NCI-H524 (cell line): ENCODE data around the gene TMC8.
"Not testable (repeated sequence)": the region's sequence is repeated elsewhere in the genome, so short reads cannot be mapped to it uniquely, and the experiment has no call there.

ENCODE experiments used
- DNase-seq, 2 experiments: peaks; one replicate each; lab custom pipeline; 2025; lab: John Stamatoyannopoulos, UW

TMC8 gene

GRCh38 chr17:78110363-78111015 lies 20.1 kb upstream of the TMC8 start:
- DNase-seq = no peak

GRCh38 chr17:78111016-78111726 lies 19.4 kb upstream of the TMC8 start:
- no peak for DNase-seq

- DNase-seq = no peak
Measured at GRCh38 chr17:78111727-78112517, 18.6 kb upstream of the TMC8 start.

GRCh38 chr17:78112518-78113471 lies 17.8 kb upstream of the TMC8 start:
- peak; percentile 52 to 75 for DNase-seq

GRCh38 chr17:78113804-78114785 lies 16.5 kb upstream of the TMC8 start:
- DNase-seq = no peak

- no peak for DNase-seq
Measured at GRCh38 chr17:78114831-78115723, 15.5 kb upstream of the TMC8 start.

- not testable (repeated sequence) for DNase-seq
Measured at GRCh38 chr17:78115803-78116202, 14.8 kb upstream of the TMC8 start.

GRCh38 chr17:78116411-78116810 lies 14.2 kb upstream of the TMC8 start:
- no peak for DNase-seq

- DNase-seq = peak; percentile 87 to 92
Measured at GRCh38 chr17:78117027-78117981, 13.3 kb upstream of the TMC8 start.

GRCh38 chr17:78118801-78119241 lies 11.8 kb upstream of the TMC8 start:
- no peak for DNase-seq

GRCh38 chr17:78120537-78120936 lies 10.0 kb upstream of the TMC8 start:
- no peak for DNase-seq

- no peak for DNase-seq
Measured at GRCh38 chr17:78120971-78121800, 9.4 kb upstream of the TMC8 start.

- no peak for DNase-seq
Measured at GRCh38 chr17:78121801-78122215, 8.8 kb upstream of the TMC8 start.

- no peak for DNase-seq
Measured at GRCh38 chr17:78122216-78122930, 8.2 kb upstream of the TMC8 start.

- DNase-seq = no peak
Measured at GRCh38 chr17:78122931-78123249, 7.7 kb upstream of the TMC8 start.

- no peak for DNase-seq
Measured at GRCh38 chr17:78123258-78123929, 7.2 kb upstream of the TMC8 start.
